Progenitor cell of endocrine pancreas (in vitro differentiated cells): ENCODE data around the gene SUPV3L1. TPM values are rescaled to one million over a fixed set of nuclear protein-coding genes. Genes with fewer than 3 reads are reported as not detected.

Experiments
- DNase-seq: peaks from one replicate; pipeline ENCODE4 v3.0.0; 2021; ENCODE audit warnings: low spot score; ENCODE audit not compliant: unreplicated experiment
- H3K27ac Mint-ChIP-seq: 2 replicates; pipeline ENCODE4 v1.8.0; 2021; ENCODE audit warnings: mild to moderate bottlenecking, moderate library complexity, mixed read lengths
- H3K27me3 Mint-ChIP-seq: 2 replicates; pipeline ENCODE4 v1.8.0; 2021; ENCODE audit warnings: mixed read lengths
- H3K36me3 Mint-ChIP-seq: 2 replicates; pipeline ENCODE4 v1.8.0; 2022; ENCODE audit warnings: mixed read lengths; ENCODE audit not compliant: insufficient read depth
- H3K4me1 Mint-ChIP-seq: 2 replicates; pipeline ENCODE4 v1.8.0; 2021; ENCODE audit warnings: low read depth, mixed read lengths
- H3K4me3 Mint-ChIP-seq: 2 replicates; pipeline ENCODE4 v1.8.0; 2021; ENCODE audit warnings: low read depth, mild to moderate bottlenecking, moderate library complexity, mixed read lengths
- H3K9me3 Mint-ChIP-seq: 2 replicates; pipeline ENCODE4 v1.8.0; 2021; ENCODE audit warnings: low read depth, mixed read lengths
- CTCF ChIP-seq: fragments of 200-600 bp; sonication (generic); IDR thresholded peaks from one replicate; pipeline ENCODE4 v1.5.0; 2021; ENCODE audit warnings: antibody characterized with exemption, mild to moderate bottlenecking; ENCODE audit not compliant: unreplicated experiment
- total RNA-seq: library from RNA; stranded (reverse); gene quantifications from 2 replicates; pipeline ENCODE4 v1.2.1, GENCODE V29; 2021

The SUPV3L1 gene
- total RNA-seq, 1 donor from 2014 or later, result 36.6 TPM

GRCh38 chr10:69241575-69241974 is 61.5 kb downstream of the SUPV3L1 start:
- no peak overlapping the region for H3K4me3 Mint-ChIP-seq
- H3K36me3 Mint-ChIP-seq, result no peaks in the 10 kb centered on the region
- no peaks in the 10 kb centered on the region for H3K4me1 Mint-ChIP-seq
- no peak for DNase-seq
- TF ChIP-seq CTCF, result no peak
- no peaks in the 10 kb centered on the region for H3K9me3 Mint-ChIP-seq
- peaks cover 12% of the 10 kb centered on the region for H3K27me3 Mint-ChIP-seq
- H3K27ac Mint-ChIP-seq, result no peak overlapping the region

GRCh38 chr10:69242040-69242851 is 62.2 kb downstream of the SUPV3L1 start:
- no peak for TF ChIP-seq CTCF
- Mint-ChIP-seq H3K36me3 (no peaks in the 10 kb centered on the region), H3K9me3 (no peaks in the 10 kb centered on the region), H3K4me1 (no peaks in the 10 kb centered on the region), H3K27me3 (peaks cover 12% of the 10 kb centered on the region), H3K27ac (no peak overlapping the region), H3K4me3 (no peak overlapping the region)
- DNase-seq, result no peak

GRCh38 chr10:69242852-69243212 is 62.8 kb downstream of the SUPV3L1 start:
- no peak overlapping the region for H3K4me3 Mint-ChIP-seq
- no peaks in the 10 kb centered on the region for H3K4me1 Mint-ChIP-seq
- DNase-seq, result no peak
- H3K27ac Mint-ChIP-seq, result no peak overlapping the region
- H3K9me3 Mint-ChIP-seq, result no peaks in the 10 kb centered on the region
- H3K27me3 Mint-ChIP-seq, result peaks cover 8% of the 10 kb centered on the region
- TF ChIP-seq CTCF, result no peak
- no peaks in the 10 kb centered on the region for H3K36me3 Mint-ChIP-seq

- Mint-ChIP-seq H3K27ac (no peak overlapping the region), H3K4me1 (no peaks in the 10 kb centered on the region), H3K36me3 (no peaks in the 10 kb centered on the region), H3K27me3 (peaks cover 8% of the 10 kb centered on the region), H3K9me3 (no peaks in the 10 kb centered on the region), H3K4me3 (no peak overlapping the region)
- no peak for DNase-seq
- TF ChIP-seq CTCF, result no peak
Observed at GRCh38 chr10:69243817-69244216, 63.8 kb downstream of the SUPV3L1 start.

- Mint-ChIP-seq H3K9me3 (peaks cover 4% of the 10 kb centered on the region), H3K4me3 (no peak overlapping the region)
- no peak for TF ChIP-seq CTCF
Observed at GRCh38 chr10:69246036-69246435, 66.0 kb downstream of the SUPV3L1 start.

More at GRCh38 chr10:69246036-69246435, 66.0 kb downstream of the SUPV3L1 start:
- Mint-ChIP-seq H3K4me1 (no peaks in the 10 kb centered on the region), H3K27ac (no peak overlapping the region), H3K27me3 (peaks cover 2% of the 10 kb centered on the region), H3K36me3 (peaks cover 2% of the 10 kb centered on the region)
- DNase-seq, result no peak
